Measurements from ENCODE around the gene FLACC1. TPM values are rescaled to one million over a fixed set of nuclear protein-coding genes. Genes with fewer than 3 reads are reported as not detected.

The FLACC1 gene
- polyA plus RNA-seq (2012; ENCODE audit: insufficient read length, low read depth), result not detected

GRCh38 chr2:201357221-201357620 lies at the start of gene FLACC1:
FLACC1 (minus strand) TSS chr2:201357345; CDS start chr2:201351404, 5,941 bp downstream.
- no peak for TF ChIP-seq FOXP2 (optimal IDR thresholded peaks at IDR 0.05; ENCODE audit: borderline replicate concordance, extremely low read depth, extremely low read length, insufficient read depth)
- TF ChIP-seq POLR2AphosphoS5 (IDR thresholded peaks at IDR 0.05; ENCODE audit: low read depth, low read length), result no peak
- no peak for TF ChIP-seq REST (IDR thresholded peaks at IDR 0.05; ENCODE audit: insufficient read depth in 1 of 2, low read depth in 2 of 2, low read length in 2 of 2)
- TF ChIP-seq SIN3A (IDR thresholded peaks at IDR 0.05; ENCODE audit: borderline replicate concordance, insufficient read depth, low read length), result no peak
- TF ChIP-seq TAF1 (IDR thresholded peaks at IDR 0.05; ENCODE audit: borderline replicate concordance, insufficient read depth, low read length), result no peak

GRCh38 chr2:201406077-201406662 lies 49.0 kb upstream of the FLACC1 start:
- no peak for TF ChIP-seq FOXP2 (optimal IDR thresholded peaks at IDR 0.05; ENCODE audit: borderline replicate concordance, extremely low read depth, extremely low read length, insufficient read depth)
- TF ChIP-seq SIN3A (IDR thresholded peaks at IDR 0.05; ENCODE audit: borderline replicate concordance, insufficient read depth, low read length), result no peak
- no peak for TF ChIP-seq TAF1 (IDR thresholded peaks at IDR 0.05; ENCODE audit: borderline replicate concordance, insufficient read depth, low read length)
- TF ChIP-seq POLR2AphosphoS5 (IDR thresholded peaks at IDR 0.05; ENCODE audit: low read depth, low read length), result no peak
- TF ChIP-seq REST (IDR thresholded peaks at IDR 0.05; ENCODE audit: insufficient read depth in 1 of 2, low read depth in 2 of 2, low read length in 2 of 2), result no peak

GRCh38 chr2:201404699-201405280 lies 47.6 kb upstream of the FLACC1 start:
- TF ChIP-seq POLR2AphosphoS5 (IDR thresholded peaks at IDR 0.05; ENCODE audit: low read depth, low read length) (no peak), FOXP2 (optimal IDR thresholded peaks at IDR 0.05; ENCODE audit: borderline replicate concordance, extremely low read depth, extremely low read length, insufficient read depth) (no peak), REST (IDR thresholded peaks at IDR 0.05; ENCODE audit: insufficient read depth in 1 of 2, low read depth in 2 of 2, low read length in 2 of 2) (no peak), SIN3A (IDR thresholded peaks at IDR 0.05; ENCODE audit: borderline replicate concordance, insufficient read depth, low read length) (no peak), TAF1 (IDR thresholded peaks at IDR 0.05; ENCODE audit: borderline replicate concordance, insufficient read depth, low read length) (no peak)

GRCh38 chr2:201403880-201404279 lies 46.7 kb upstream of the FLACC1 start:
- TF ChIP-seq REST (IDR thresholded peaks at IDR 0.05; ENCODE audit: insufficient read depth in 1 of 2, low read depth in 2 of 2, low read length in 2 of 2) (no peak), POLR2AphosphoS5 (IDR thresholded peaks at IDR 0.05; ENCODE audit: low read depth, low read length) (no peak), FOXP2 (optimal IDR thresholded peaks at IDR 0.05; ENCODE audit: borderline replicate concordance, extremely low read depth, extremely low read length, insufficient read depth) (no peak), TAF1 (IDR thresholded peaks at IDR 0.05; ENCODE audit: borderline replicate concordance, insufficient read depth, low read length) (no peak), SIN3A (IDR thresholded peaks at IDR 0.05; ENCODE audit: borderline replicate concordance, insufficient read depth, low read length) (no peak)
